CD4-positive, alpha-beta memory T cell (primary cell): ENCODE measurements around the gene COX19. TPM values are rescaled to one million over a fixed set of nuclear protein-coding genes. Genes with fewer than 3 reads are reported as not detected.
"Not testable (repeated sequence)": the region's sequence is repeated elsewhere in the genome, so short reads cannot be mapped to it uniquely, and the experiment has no call there.

Experiments used
- CTCF ChIA-PET: fragments of 350-600 bp; sonication (Branson Sonifier 250); formaldehyde crosslinking; loops from one replicate; lab custom pipeline; 2021; ENCODE audit warnings: inconsistent platforms; ENCODE audit not compliant: partially characterized antibody; lab: Charles Lee
- POLR2A ChIA-PET: fragments of 350-600 bp; sonication (Branson Sonifier 250); formaldehyde crosslinking; loops from one replicate; lab custom pipeline; 2021; ENCODE audit not compliant: partially characterized antibody; lab: Charles Lee
- DNase-seq, 5 donors: peaks; one replicate each; pipeline versions ENCODE4 v3.0.0 to v3.0.0-alpha.2; 2020 to 2022; ENCODE audit warnings: mixed read lengths in 1 of 5
- H3K27ac ChIP-seq: one replicate; pipeline ENCODE4 v1.7.0; 2013; ENCODE audit warnings: low read depth, low read length
- H3K27me3 ChIP-seq: 2 replicates; pipeline ENCODE4 v1.7.0; 2013; ENCODE audit warnings: mild to moderate bottlenecking, low read length, moderate library complexity; ENCODE audit not compliant: insufficient read depth
- H3K36me3 ChIP-seq: 2 replicates; pipeline ENCODE4 v1.7.0; 2013; ENCODE audit warnings: mild to moderate bottlenecking, low read length, moderate library complexity; ENCODE audit not compliant: insufficient read depth
- H3K4me1 ChIP-seq: 2 replicates; pipeline ENCODE4 v1.7.0; 2013; ENCODE audit warnings: mild to moderate bottlenecking, low read length, moderate library complexity; ENCODE audit not compliant: insufficient read depth
- H3K4me3 ChIP-seq, 2 donors: one replicate each; pipeline ENCODE4 v1.7.0; 2013; ENCODE audit warnings: low read length in 2 of 2, mild to moderate bottlenecking in 1 of 2
- H3K9me3 ChIP-seq, 2 donors: one replicate each; pipeline ENCODE4 v1.7.0; 2013; ENCODE audit warnings: low read length in 2 of 2, control low read depth in 1 of 2; ENCODE audit not compliant: control insufficient read depth in 1 of 2
- H3K27ac Mint-ChIP-seq, 7 donors: one replicate each; pipeline ENCODE4 v1.8.0; 2020 to 2021; ENCODE audit warnings: mixed read lengths in 7 of 7, mild to moderate bottlenecking in 6 of 7, inconsistent platforms in 3 of 7, moderate library complexity in 3 of 7
- H3K27me3 Mint-ChIP-seq, 2 donors: one replicate each; pipeline ENCODE4 v1.8.0; 2020 to 2021; ENCODE audit warnings: mixed read lengths in 2 of 2
- H3K36me3 Mint-ChIP-seq, 2 donors: one replicate each; pipeline ENCODE4 v1.8.0; 2020 to 2021; ENCODE audit warnings: mixed read lengths in 2 of 2, inconsistent platforms in 1 of 2, mild to moderate bottlenecking in 1 of 2
- H3K4me1 Mint-ChIP-seq, 4 donors: one replicate each; pipeline ENCODE4 v1.8.0; 2020 to 2021; ENCODE audit warnings: mixed read lengths in 4 of 4, mild to moderate bottlenecking in 1 of 4
- H3K4me3 Mint-ChIP-seq, 8 donors: one replicate each; pipeline ENCODE4 v1.8.0; 2020 to 2021; ENCODE audit warnings: mixed read lengths in 8 of 8, mild to moderate bottlenecking in 7 of 8, moderate library complexity in 6 of 8, inconsistent platforms in 3 of 8
- H3K9me3 Mint-ChIP-seq, 8 donors: one replicate each; pipeline ENCODE4 v1.8.0; 2020 to 2021; ENCODE audit warnings: mixed read lengths in 8 of 8, mild to moderate bottlenecking in 5 of 8, inconsistent platforms in 3 of 8, moderate library complexity in 1 of 8
- intact Hi-C: fragments of 100-400 bp; cut with micrococcal nuclease; formaldehyde crosslinking; loops from one replicate; pipeline ENCODE4 v1.15.1; 2023
- polyA plus RNA-seq, 2 donors: library from polyadenylated mRNA; unstranded; fragments of 300-500 nt; fragmentation: Illumina TruSeq; gene quantifications; one replicate each; pipeline ENCODE4 v1.2.3, GENCODE V29; 2021
- total RNA-seq, 2 experiments: library from RNA; stranded (reverse); gene quantifications; one replicate each; pipeline ENCODE4 v1.2.3, GENCODE V29; 2021

The COX19 gene
- total and polyA plus RNA-seq, 4 experiments from 2014 or later: 20.5 to 50.0 (median 33.5) TPM

DNA sequence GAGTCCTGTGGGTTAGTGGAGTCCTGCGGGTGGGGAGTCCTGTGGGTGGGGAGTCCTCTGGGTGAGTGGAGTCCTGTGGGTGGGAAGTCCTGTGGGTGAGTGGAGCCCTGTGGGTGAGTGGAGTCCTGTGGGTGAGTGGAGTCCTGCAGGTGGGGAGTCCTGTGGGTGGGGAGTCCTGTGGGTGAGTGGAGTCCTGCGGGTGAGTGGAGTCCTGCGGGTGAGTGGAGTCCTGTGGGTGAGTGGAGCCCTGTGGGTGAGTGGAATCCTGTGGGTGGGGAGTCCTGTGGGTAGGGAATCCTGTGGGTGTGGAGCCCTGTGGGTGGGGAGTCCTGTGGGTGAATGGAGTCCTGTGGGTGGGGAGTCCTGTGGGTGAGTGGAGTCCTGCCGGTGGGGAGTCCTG is 26.7 kb upstream of the COX19 start:
- CTCF ChIA-PET, H3K27me3 Mint-ChIP-seq, DNase-seq, H3K4me1 ChIP-seq, H3K4me1 Mint-ChIP-seq, H3K9me3 Mint-ChIP-seq, H3K27me3 ChIP-seq, H3K4me3 Mint-ChIP-seq, H3K36me3 ChIP-seq, H3K9me3 ChIP-seq, H3K27ac Mint-ChIP-seq, H3K36me3 Mint-ChIP-seq, H3K27ac ChIP-seq, H3K4me3 ChIP-seq, intact Hi-C loops, POLR2A ChIA-PET: not testable (repeated sequence)

DNA sequence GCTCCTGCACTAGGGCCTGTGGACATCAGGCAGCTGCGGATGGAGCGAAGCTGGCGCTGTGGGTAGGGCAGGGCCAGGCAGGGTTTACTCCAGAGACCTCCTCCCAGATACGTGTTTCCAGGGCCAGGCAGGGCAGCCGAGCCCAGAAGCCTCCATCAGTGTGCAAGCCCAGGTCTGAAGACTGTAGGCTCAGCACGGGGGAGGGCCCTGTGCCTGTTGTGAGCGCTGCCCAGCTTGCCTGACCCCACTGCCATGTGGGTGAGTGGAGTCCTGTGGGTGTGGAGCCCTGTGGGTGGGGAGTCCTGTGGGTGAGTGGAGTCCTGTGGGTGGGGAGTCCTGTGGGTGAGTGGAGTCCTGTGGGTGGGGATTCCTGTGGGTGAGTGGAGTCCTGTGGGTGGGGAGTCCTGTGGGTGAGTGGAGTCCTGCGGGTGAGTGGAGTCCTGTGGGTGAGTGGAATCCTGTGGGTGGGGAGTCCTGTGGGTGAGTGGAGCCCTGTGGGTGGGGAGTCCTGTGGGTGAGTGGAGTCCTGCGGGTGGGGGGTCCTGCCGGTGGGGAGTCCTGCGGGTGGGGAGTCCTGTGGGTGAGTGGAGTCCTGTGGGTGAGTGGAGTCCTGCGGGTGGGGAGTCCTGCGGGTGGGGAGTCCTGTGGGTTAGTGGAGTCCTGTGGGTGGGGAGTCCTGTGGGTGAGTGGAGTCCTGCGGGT is 25.9 kb upstream of the COX19 start:
- CTCF ChIA-PET, DNase-seq, H3K27me3 Mint-ChIP-seq, H3K4me1 ChIP-seq, H3K36me3 Mint-ChIP-seq, H3K36me3 ChIP-seq, H3K27ac ChIP-seq, H3K9me3 ChIP-seq, intact Hi-C loops, H3K4me3 ChIP-seq, H3K4me1 Mint-ChIP-seq, H3K27me3 ChIP-seq, POLR2A ChIA-PET, H3K4me3 Mint-ChIP-seq, H3K9me3 Mint-ChIP-seq: not testable (repeated sequence)
- H3K27ac Mint-ChIP-seq: peak overlapping the region in 3 of 7 donors; percentile 18 to 73 (median 37)

DNA sequence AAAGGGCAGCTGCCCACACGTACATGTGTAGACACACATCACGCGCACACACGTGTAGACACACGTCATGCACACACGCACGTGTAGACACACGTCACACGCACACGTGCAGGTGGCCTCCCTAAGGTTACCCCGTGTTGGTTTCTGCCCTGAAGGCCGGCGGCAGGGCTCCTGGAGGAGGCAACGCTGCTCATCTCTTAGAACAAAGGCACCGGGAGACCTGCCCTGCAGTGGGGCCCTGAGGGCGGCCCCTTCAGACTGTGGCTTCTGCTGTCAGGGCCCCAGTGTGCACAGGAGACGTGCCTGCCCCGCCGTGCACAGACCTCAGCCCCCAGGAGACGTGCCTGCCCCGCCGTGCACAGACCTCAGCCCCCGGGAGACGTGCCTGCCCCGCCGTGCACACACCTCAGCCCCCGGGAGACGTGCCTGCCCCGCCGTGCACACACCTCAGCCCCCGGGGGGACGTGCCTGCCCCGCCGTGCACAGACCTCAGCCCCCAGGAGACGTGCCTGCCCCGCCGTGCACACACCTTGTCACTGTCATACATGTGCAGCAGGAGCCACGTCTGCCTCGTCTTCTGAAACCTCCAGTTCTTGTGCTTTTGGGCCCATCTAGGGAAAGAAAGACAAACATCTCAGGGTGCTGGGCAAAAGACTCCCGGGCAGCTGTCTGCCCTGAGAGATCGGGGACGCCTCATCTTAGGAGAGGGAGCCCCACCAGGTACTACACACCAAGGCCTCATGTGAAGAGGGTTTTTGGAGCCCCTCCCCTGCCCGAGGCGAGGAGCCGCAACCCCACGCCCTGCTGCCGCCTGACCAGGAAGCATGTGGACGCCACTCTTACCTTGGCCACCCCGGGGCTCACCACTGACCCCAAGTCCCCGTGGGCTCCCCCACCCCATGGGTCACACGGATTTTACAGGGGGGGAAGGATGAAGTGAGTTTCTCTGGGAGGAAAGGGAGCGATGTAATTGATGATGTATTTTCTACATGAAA is 24.9 kb upstream of the COX19 start:
- ChIA-PET POLR2A (no interaction called here), CTCF (interaction anchor here (10.0 kb wide), 1 partner anchor 64 kb away, joined by 359 read pairs; no protein-coding TSS in a partner anchor)
- no peaks in the 10 kb centered on the region for H3K9me3 Mint-ChIP-seq
- H3K9me3 ChIP-seq: no peaks in the 10 kb centered on the region
- H3K27ac ChIP-seq: no peak overlapping the region
- H3K36me3 Mint-ChIP-seq: peaks cover 3 to 8% of the 10 kb centered on the region in 2 donors
- no peaks in the 10 kb centered on the region for H3K27me3 ChIP-seq
- peak overlapping the region in 1 of 7 donors; percentile 42 for H3K27ac Mint-ChIP-seq
- no peak overlapping the region for H3K4me3 Mint-ChIP-seq
- no peak for DNase-seq
- H3K4me1 ChIP-seq: no peaks in the 10 kb centered on the region
- H3K4me1 Mint-ChIP-seq: no peaks in the 10 kb centered on the region
- intact Hi-C loops: no loop called here
- H3K36me3 ChIP-seq: peaks cover 4% of the 10 kb centered on the region
- H3K4me3 ChIP-seq: no peak overlapping the region
- no peaks in the 10 kb centered on the region for H3K27me3 Mint-ChIP-seq

DNA sequence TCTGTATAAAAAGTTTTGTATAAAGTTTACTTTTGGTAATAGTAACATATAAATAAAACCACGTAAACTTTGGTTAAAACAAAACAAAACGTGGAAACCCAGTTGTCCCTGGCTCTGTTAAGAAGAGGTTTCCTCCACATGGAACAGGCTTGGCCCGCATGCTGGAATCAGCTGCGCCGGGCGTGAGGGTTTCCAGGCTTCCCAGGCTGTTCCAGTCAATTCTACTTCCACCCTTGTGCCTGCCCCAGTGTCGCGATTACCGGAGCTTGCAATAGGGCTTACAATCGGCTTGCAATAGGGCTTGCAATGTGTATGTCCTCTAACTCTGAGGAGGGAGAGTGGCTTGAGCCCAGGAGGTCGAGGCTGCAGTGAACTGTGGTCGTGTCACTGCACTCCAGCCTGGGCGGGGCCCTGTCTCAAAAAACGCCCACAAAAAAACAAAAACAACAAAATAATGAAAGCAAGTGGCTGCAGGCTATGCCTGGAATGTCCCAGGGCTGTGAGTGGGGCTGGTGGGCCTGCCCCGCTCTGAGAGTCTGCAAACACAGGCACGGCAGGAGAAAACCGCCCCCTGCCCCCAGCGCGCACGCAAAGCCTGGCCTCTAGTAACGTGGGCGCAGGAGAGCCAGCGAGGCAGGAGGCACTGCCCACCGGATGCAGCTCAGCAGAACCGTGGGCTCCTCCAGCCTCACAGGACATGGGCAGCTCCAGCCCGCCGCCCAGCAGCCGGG is 24.0 kb upstream of the COX19 start:
- H3K9me3 Mint-ChIP-seq: no peaks in the 10 kb centered on the region
- ChIA-PET CTCF (interaction anchor here (10.0 kb wide), 1 partner anchor 64 kb away, joined by 359 read pairs; no protein-coding TSS in a partner anchor), POLR2A (no interaction called here)
- Histone ChIP-seq H3K27me3 (no peaks in the 10 kb centered on the region), H3K9me3 (no peaks in the 10 kb centered on the region), H3K27ac (no peak overlapping the region), H3K36me3 (no peaks in the 10 kb centered on the region), H3K4me3 (no peak overlapping the region), H3K4me1 (no peaks in the 10 kb centered on the region)
- H3K27ac Mint-ChIP-seq: no peak overlapping the region
- H3K4me1 Mint-ChIP-seq: no peaks in the 10 kb centered on the region
- peaks cover 3 to 8% of the 10 kb centered on the region in 2 donors for H3K36me3 Mint-ChIP-seq
- intact Hi-C loops: no loop called here
- no peak overlapping the region for H3K4me3 Mint-ChIP-seq
- no peak for DNase-seq
- H3K27me3 Mint-ChIP-seq: no peaks in the 10 kb centered on the region

- ChIA-PET POLR2A (interaction anchor here (0.8 kb wide), 1 partner anchor 68 kb away, joined by 3 read pairs; no protein-coding TSS in a partner anchor), CTCF (interaction anchor here (0.9 to 10.0 kb wide), 2 partner anchors 47 to 66 kb away, joined by 3 to 359 read pairs; partner anchors contain the start of gene GPR146)
- Mint-ChIP-seq H3K27ac (peak overlapping the region in 1 of 7 donors; percentile 37), H3K9me3 (peaks cover 0 to 2% (median 0%) of the 10 kb centered on the region in 8 donors), H3K36me3 (peaks cover 3 to 8% of the 10 kb centered on the region in 2 donors), H3K27me3 (no peaks in the 10 kb centered on the region), H3K4me1 (peaks cover 0 to 6% (median 3%) of the 10 kb centered on the region in 4 donors), H3K4me3 (no peak overlapping the region)
- no peak for DNase-seq
- peaks cover 4% of the 10 kb centered on the region for H3K4me1 ChIP-seq
- no peak overlapping the region for H3K4me3 ChIP-seq
- H3K27me3 ChIP-seq: no peaks in the 10 kb centered on the region
- intact Hi-C loops: no loop called here
- H3K36me3 ChIP-seq: no peaks in the 10 kb centered on the region
- no peak overlapping the region for H3K27ac ChIP-seq
- no peaks in the 10 kb centered on the region for H3K9me3 ChIP-seq
These were observed 22.4 kb upstream of the COX19 start for GRCh38 chr7:997404-998395.

DNA sequence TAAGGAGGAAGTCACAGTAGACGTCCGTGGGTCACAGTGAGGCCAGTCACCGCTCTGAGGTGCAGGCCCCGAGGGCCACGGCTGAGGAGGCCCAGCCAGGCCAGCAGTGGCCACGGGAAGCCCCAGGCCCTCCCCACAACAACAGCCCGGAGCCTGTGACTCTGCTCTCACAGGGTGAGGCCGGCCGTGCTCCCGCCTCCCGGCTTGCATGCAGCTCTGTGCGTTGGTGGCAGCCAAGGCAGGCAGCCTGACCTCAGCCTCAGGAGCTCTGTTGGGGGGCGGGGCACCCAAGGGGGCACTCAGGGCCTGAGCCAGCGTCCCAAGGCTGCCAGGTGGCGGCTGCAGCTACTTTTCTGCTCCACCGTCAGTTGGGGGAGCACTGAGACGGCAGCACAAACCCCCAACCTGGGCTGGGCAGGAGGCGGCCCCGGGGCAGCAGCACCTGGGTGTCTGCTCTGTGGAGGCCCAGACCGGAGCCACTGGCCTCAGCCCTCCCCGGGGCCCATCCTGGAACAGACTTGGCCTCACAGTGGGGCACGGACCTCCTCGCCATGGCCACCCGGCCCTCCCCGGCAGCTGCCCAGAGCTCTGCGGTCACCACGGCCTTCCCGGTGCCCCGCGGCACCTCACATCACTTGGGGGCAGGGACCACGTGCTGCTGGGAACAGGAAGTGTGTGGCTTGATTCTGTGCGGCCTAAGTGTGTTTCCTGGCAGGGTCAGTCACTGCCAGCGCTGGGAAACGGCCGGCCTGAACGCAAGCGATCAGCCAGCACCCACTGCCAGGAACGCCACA is 20.9 kb upstream of the COX19 start:
- Mint-ChIP-seq H3K27me3 (no peaks in the 10 kb centered on the region), H3K27ac (no peak overlapping the region), H3K4me3 (no peak overlapping the region), H3K9me3 (peaks cover 0 to 2% (median 0%) of the 10 kb centered on the region in 8 donors), H3K4me1 (peaks cover 0 to 6% (median 3%) of the 10 kb centered on the region in 4 donors), H3K36me3 (peaks cover 3 to 8% of the 10 kb centered on the region in 2 donors)
- peaks cover 4% of the 10 kb centered on the region for H3K4me1 ChIP-seq
- DNase-seq: no peak
- H3K27me3 ChIP-seq: no peaks in the 10 kb centered on the region
- CTCF ChIA-PET: interaction anchor here (4.8 to 10.0 kb wide), 2 partner anchors 49 to 67 kb away, joined by 65 to 359 read pairs; partner anchors contain the start of gene GPR146
- no peak overlapping the region for H3K27ac ChIP-seq
- H3K9me3 ChIP-seq: no peaks in the 10 kb centered on the region
- H3K36me3 ChIP-seq: no peaks in the 10 kb centered on the region
- intact Hi-C loops: no loop called here
- POLR2A ChIA-PET: interaction anchor here (4.3 kb wide), 1 partner anchor 69 kb away, joined by 44 read pairs; no protein-coding TSS in a partner anchor
- H3K4me3 ChIP-seq: no peak overlapping the region
